ENCODE measurements around the gene VPS72. TPM values are rescaled to one million over a fixed set of nuclear protein-coding genes. Genes with fewer than 3 reads are reported as not detected.
A peak's percentile ranks its signal among the peaks of the same experiment; 100 is the strongest.

The VPS72 gene
- total and polyA plus RNA-seq, 9 of the 15 experiments (the other 6 are each of a cell fraction or from before 2014, with no cell fraction given): 7.2 to 131 (median 75.7) TPM

- TF ChIP-seq, protein P1, sequence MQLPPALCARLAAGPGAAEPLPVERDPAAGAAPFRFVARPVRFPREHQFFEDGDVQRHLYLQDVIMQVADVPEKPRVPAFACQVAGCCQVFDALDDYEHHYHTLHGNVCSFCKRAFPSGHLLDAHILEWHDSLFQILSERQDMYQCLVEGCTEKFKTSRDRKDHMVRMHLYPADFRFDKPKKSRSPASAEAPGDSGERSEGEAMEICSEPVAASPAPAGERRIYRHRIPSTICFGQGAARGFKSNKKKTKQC (CRISPR knock-in tag; IDR thresholded peaks at IDR 0.05): peak; percentile 4; the same call in 1 of the 2 replicates
- TF ChIP-seq ARID4B (CRISPR knock-in tag; IDR thresholded peaks at IDR 0.05): 0 out of 2 replicates have a peak, but pooled peaks have one; percentile 2
These were observed 44.5 kb downstream of the VPS72 start (continued) for GRCh38 chr1:151145304-151146071.

Data from K562 (cell line).